Sigmoid colon (tissue), 7 donors: ENCODE measurements around the gene TCERG1. TPM values are rescaled to one million over a fixed set of nuclear protein-coding genes. Genes with fewer than 3 reads are reported as not detected.
A peak's percentile ranks its signal among the peaks of the same experiment; 100 is the strongest.

Experiments
- DNase-seq: peaks from one replicate; pipeline ENCODE4 v3.0.0-alpha.2; 2019
- H3K27ac ChIP-seq, 4 donors: fragments of 200-600 bp; sonication (generic); one replicate each; pipeline ENCODE4 v1.5.1; 2016 to 2019; ENCODE audit warnings: mild to moderate bottlenecking in 1 of 4
- H3K27me3 ChIP-seq, 3 donors: fragments of 200-600 bp; sonication (generic); one replicate each; pipeline ENCODE4 v1.5.1; 2019; ENCODE audit warnings: mild to moderate bottlenecking in 1 of 3
- H3K36me3 ChIP-seq, 4 donors: fragments of 200-600 bp; sonication (generic); one replicate each; pipeline ENCODE4 v1.5.1; 2016 to 2019
- H3K4me1 ChIP-seq, 4 donors: fragments of 200-600 bp; sonication (generic); one replicate each; pipeline ENCODE4 v1.5.1; 2017 to 2019
- H3K4me3 ChIP-seq, 4 donors: fragments of 200-600 bp; sonication (generic); one replicate each; pipeline ENCODE4 v1.5.1; 2017 to 2019; ENCODE audit warnings: mild to moderate bottlenecking in 2 of 4, moderate library complexity in 1 of 4
- H3K9me3 ChIP-seq, 4 donors: fragments of 200-600 bp in 3 of 4; sonication (generic) in 3 of 4; one replicate each; pipeline versions ENCODE4 v1.5.1 to v1.6.1; 2013 to 2019
- CTCF ChIP-seq, 4 experiments: fragments of 450-650 bp in 3 of 4; fragments of 200-600 bp in 1 of 4; IDR thresholded peaks; one replicate each; pipeline ENCODE4 v1.5.1; 2016 to 2019; ENCODE audit warnings: antibody characterized with exemption in 4 of 4, mild to moderate bottlenecking in 3 of 4, moderate library complexity in 2 of 4
- EP300 ChIP-seq, 4 donors: sonication (generic); formaldehyde crosslinking; IDR thresholded peaks; one replicate each; pipeline ENCODE4 v1.6.1; 2017; ENCODE audit warnings: antibody characterized with exemption in 4 of 4
- POLR2A ChIP-seq, 2 donors: fragments of 450-650 bp; IDR thresholded peaks; one replicate each; pipeline ENCODE4 v1.6.1; 2016; ENCODE audit warnings: antibody characterized with exemption in 2 of 2, mild to moderate bottlenecking in 2 of 2, moderate library complexity in 2 of 2
- POLR2AphosphoS5 ChIP-seq, 4 donors: sonication (generic); formaldehyde crosslinking; IDR thresholded peaks; one replicate each; pipeline ENCODE4 v1.6.1; 2017; ENCODE audit warnings: antibody characterized with exemption in 4 of 4
- WGBS, 2 donors: extraction: QIAGEN DNeasy Blood & Tissue Kit; methylation state at CpG; one replicate each; pipeline ENCODE4 v1.1.7; 2013; 5-methylcytosine and 5-hydroxymethylcytosine counted together
- intact Hi-C: fragments of 100-400 bp; cut with DNase I; formaldehyde crosslinking; loops from one replicate; pipeline ENCODE4 v1.15.1; 2023
- polyA plus RNA-seq, 3 donors: library from polyadenylated mRNA; stranded (reverse); fragments of 200-250 nt; gene quantifications; one replicate each; pipeline ENCODE4 v1.2.3, GENCODE V29; 2013
- total RNA-seq, 4 donors: library from RNA; depleted of rRNA; stranded (reverse); fragments of >200 nt; gene quantifications; one replicate each; pipeline ENCODE4 v1.1.0, GENCODE V29; 2016
- donor health status: healthy with polysubstance abuse.
- donor health status: Bipolar disorder and iron deficiency.
- donor health status: healthy.

The TCERG1 gene
- total and polyA plus RNA-seq, 7 donors: 10.2 to 67.3 (median 37.9) TPM

GRCh38 chr5:146425023-146425422 lies 22.1 kb upstream of the TCERG1 start:
- WGBS, 2 donors: 83 to 86% methylated on average over 12 of the region's 12 CpGs
- H3K27ac ChIP-seq: no peak overlapping the region
- H3K9me3 ChIP-seq: no peaks in the 10 kb centered on the region
- no peaks in the 10 kb centered on the region for H3K4me1 ChIP-seq
- peaks cover 0 to 21% (median 0%) of the 10 kb centered on the region in 3 donors for H3K27me3 ChIP-seq
- no peak overlapping the region for H3K4me3 ChIP-seq
- no peaks in the 10 kb centered on the region for H3K36me3 ChIP-seq
- no peak for TF ChIP-seq POLR2A (IDR thresholded peaks at IDR 0.05)
- no peak for TF ChIP-seq EP300 (IDR thresholded peaks at IDR 0.05)
- TF ChIP-seq CTCF (IDR thresholded peaks at IDR 0.05): no peak
- TF ChIP-seq POLR2AphosphoS5 (IDR thresholded peaks at IDR 0.05): no peak
- intact Hi-C loops: no loop called here
- DNase-seq: no peak

DNA sequence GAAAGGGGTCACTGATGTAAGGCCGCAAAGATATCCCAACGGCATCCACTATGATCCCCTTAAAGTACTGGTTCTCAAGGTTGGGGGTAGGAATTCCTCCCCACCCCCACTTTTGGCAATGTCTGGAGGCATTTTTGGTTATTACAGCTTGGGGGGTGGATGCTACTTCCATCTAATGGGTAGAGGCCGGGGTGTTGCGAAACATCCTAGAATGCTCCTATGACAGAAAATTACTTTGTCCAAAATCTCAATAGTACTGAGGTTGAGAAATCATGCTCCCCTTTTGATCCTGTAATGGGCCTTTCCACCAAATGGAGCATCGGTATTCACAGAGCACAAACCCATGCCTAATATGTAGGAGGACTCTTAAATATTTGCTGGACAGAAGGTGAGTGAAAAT lies 20.8 kb upstream of the TCERG1 start:
- no peak for DNase-seq
- no peak for TF ChIP-seq POLR2AphosphoS5 (IDR thresholded peaks at IDR 0.05)
- TF ChIP-seq EP300 (IDR thresholded peaks at IDR 0.05): no peak
- TF ChIP-seq POLR2A (IDR thresholded peaks at IDR 0.05): no peak
- no peak for TF ChIP-seq CTCF (IDR thresholded peaks at IDR 0.05)
- Histone ChIP-seq H3K4me1 (no peaks in the 10 kb centered on the region), H3K27me3 (peaks cover 0 to 25% (median 0%) of the 10 kb centered on the region in 3 donors), H3K4me3 (no peak overlapping the region), H3K27ac (no peak overlapping the region), H3K36me3 (no peaks in the 10 kb centered on the region), H3K9me3 (no peaks in the 10 kb centered on the region)
- intact Hi-C loops: no loop called here
- WGBS, 2 donors: 86 to 88% methylated on average over 5 of the region's 5 CpGs

DNA sequence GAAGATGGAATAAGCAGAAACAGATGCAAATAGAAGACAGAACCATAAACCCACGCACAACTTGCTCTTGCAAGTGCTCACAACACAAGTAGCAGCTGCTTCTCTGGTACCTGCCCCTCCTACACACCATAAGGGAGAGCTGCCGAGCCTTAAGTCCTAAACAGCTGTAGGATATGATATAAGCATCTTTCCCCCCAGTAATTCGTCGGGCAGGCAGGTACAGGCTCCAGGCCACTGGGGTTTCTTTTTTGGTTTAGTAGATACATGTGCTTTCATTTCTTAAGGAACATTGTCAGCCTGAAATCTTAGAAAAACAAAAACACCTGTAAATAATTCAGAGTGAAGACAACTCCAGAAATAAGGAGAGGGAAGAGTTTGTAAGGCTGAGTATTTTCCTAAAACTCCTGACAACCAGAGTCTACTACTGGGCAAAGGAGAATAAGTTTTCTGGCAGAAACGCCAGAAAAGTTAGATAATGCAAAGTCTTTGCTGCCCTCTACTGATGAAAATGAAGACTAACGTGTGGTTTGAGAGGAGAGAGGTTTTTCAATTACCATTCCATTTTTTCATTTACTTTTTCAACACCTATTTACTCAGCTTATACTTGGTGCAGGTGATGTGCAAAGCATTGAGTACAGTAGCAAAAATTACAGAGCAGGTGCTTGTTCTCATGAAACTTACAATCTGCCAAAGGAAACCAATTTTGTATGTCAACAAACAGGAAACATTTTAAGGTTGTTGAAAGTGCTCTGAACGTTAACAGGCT lies 20.1 kb upstream of the TCERG1 start:
- Histone ChIP-seq H3K36me3 (no peaks in the 10 kb centered on the region), H3K27me3 (peaks cover 0 to 31% (median 0%) of the 10 kb centered on the region in 3 donors), H3K9me3 (no peaks in the 10 kb centered on the region), H3K27ac (no peak overlapping the region), H3K4me1 (no peaks in the 10 kb centered on the region), H3K4me3 (no peak overlapping the region)
- TF ChIP-seq POLR2AphosphoS5 (IDR thresholded peaks at IDR 0.05) (peak in 1 of 4 donors; percentile 15), EP300 (IDR thresholded peaks at IDR 0.05) (no peak), CTCF (IDR thresholded peaks at IDR 0.05) (peak; percentile 26 to 59 (median 50))
- intact Hi-C loops: loop anchor here (1.0 kb wide), 1 partner anchor 136 kb away; no protein-coding TSS in a partner anchor
- DNase-seq: no peak
- 21 to 36% methylated on average over 7 of the region's 7 CpGs for WGBS, 2 donors

GRCh38 chr5:146427619-146427997 lies 19.5 kb upstream of the TCERG1 start:
- no peaks in the 10 kb centered on the region for H3K4me1 ChIP-seq
- H3K36me3 ChIP-seq: no peaks in the 10 kb centered on the region
- TF ChIP-seq POLR2A (IDR thresholded peaks at IDR 0.05) (no peak), EP300 (IDR thresholded peaks at IDR 0.05) (no peak), CTCF (IDR thresholded peaks at IDR 0.05) (no peak), POLR2AphosphoS5 (IDR thresholded peaks at IDR 0.05) (no peak)
- no peak overlapping the region for H3K27ac ChIP-seq
- H3K9me3 ChIP-seq: no peaks in the 10 kb centered on the region
- no peak for DNase-seq
- no peak overlapping the region for H3K4me3 ChIP-seq
- H3K27me3 ChIP-seq: peaks cover 0 to 37% (median 0%) of the 10 kb centered on the region in 3 donors
- intact Hi-C loops: loop anchor here (1.0 kb wide), 1 partner anchor 136 kb away; no protein-coding TSS in a partner anchor
- 18 to 44% methylated on average over 4 of the region's 4 CpGs for WGBS, 2 donors
